IPS-18a (cell line): ENCODE data around the gene TMEM132C.
"Not testable (repeated sequence)": the region's sequence is repeated elsewhere in the genome, so short reads cannot be mapped to it uniquely, and the experiment has no call there.

Experiments used
- H3K27ac ChIP-seq: one replicate; pipeline ENCODE4 v1.5.1; 2013; ENCODE audit warnings: low read length
- H3K27me3 ChIP-seq: one replicate; pipeline ENCODE4 v1.6.1; 2013; ENCODE audit warnings: mild to moderate bottlenecking, low read length; ENCODE audit not compliant: control insufficient read depth, insufficient read depth
- H3K36me3 ChIP-seq: one replicate; pipeline ENCODE4 v1.6.1; 2013; ENCODE audit warnings: low read depth, low read length; ENCODE audit not compliant: control insufficient read depth
- H3K4me1 ChIP-seq: one replicate; pipeline ENCODE4 v1.6.1; 2013; ENCODE audit warnings: low read depth, low read length; ENCODE audit not compliant: control insufficient read depth
- H3K4me3 ChIP-seq: one replicate; pipeline ENCODE4 v1.5.1; 2013; ENCODE audit warnings: low read length
- H3K9ac ChIP-seq: one replicate; pipeline ENCODE4 v1.6.1; 2013; ENCODE audit warnings: mild to moderate bottlenecking, low read length, moderate library complexity
- H3K9me3 ChIP-seq: one replicate; pipeline ENCODE4 v1.6.1; 2013; ENCODE audit warnings: low read depth, low read length; ENCODE audit not compliant: control insufficient read depth

Gene TMEM132C

GRCh38 chr12:128603573-128604115 is 336.7 kb downstream of the TMEM132C start:
- Histone ChIP-seq H3K27ac (no peak overlapping the region), H3K36me3 (no peaks in the 10 kb centered on the region), H3K4me3 (no peak overlapping the region), H3K9me3 (peaks cover 18% of the 10 kb centered on the region), H3K4me1 (no peaks in the 10 kb centered on the region), H3K9ac (no peak overlapping the region), H3K27me3 (no peaks in the 10 kb centered on the region)

- not testable (repeated sequence) for H3K9ac ChIP-seq, H3K27ac ChIP-seq, H3K4me3 ChIP-seq, H3K4me1 ChIP-seq, H3K27me3 ChIP-seq, H3K36me3 ChIP-seq
- peaks cover 16% of the 10 kb centered on the region for H3K9me3 ChIP-seq
These were observed 337.2 kb downstream of the TMEM132C start for GRCh38 chr12:128604219-128604618.

GRCh38 chr12:128606051-128606450 is 339.1 kb downstream of the TMEM132C start:
- no peak overlapping the region for H3K9ac ChIP-seq
- no peaks in the 10 kb centered on the region for H3K4me1 ChIP-seq
- no peak overlapping the region for H3K4me3 ChIP-seq
- no peak overlapping the region for H3K27ac ChIP-seq
- H3K9me3 ChIP-seq = peaks cover 20% of the 10 kb centered on the region
- H3K36me3 ChIP-seq = no peaks in the 10 kb centered on the region
- H3K27me3 ChIP-seq = no peaks in the 10 kb centered on the region

GRCh38 chr12:128606538-128606937 is 339.6 kb downstream of the TMEM132C start:
- H3K9me3 ChIP-seq = peaks cover 20% of the 10 kb centered on the region
- no peak overlapping the region for H3K9ac ChIP-seq
- H3K36me3 ChIP-seq = no peaks in the 10 kb centered on the region
- H3K4me1 ChIP-seq = no peaks in the 10 kb centered on the region
- H3K27me3 ChIP-seq = no peaks in the 10 kb centered on the region
- no peak overlapping the region for H3K4me3 ChIP-seq
- no peak overlapping the region for H3K27ac ChIP-seq

GRCh38 chr12:128606970-128607369 is 340.0 kb downstream of the TMEM132C start:
- no peak overlapping the region for H3K9ac ChIP-seq
- H3K27ac ChIP-seq = no peak overlapping the region
- no peaks in the 10 kb centered on the region for H3K36me3 ChIP-seq
- H3K4me3 ChIP-seq = no peak overlapping the region
- peaks cover 20% of the 10 kb centered on the region for H3K9me3 ChIP-seq
- no peaks in the 10 kb centered on the region for H3K27me3 ChIP-seq
- H3K4me1 ChIP-seq = no peaks in the 10 kb centered on the region

GRCh38 chr12:128607641-128608040 is 340.7 kb downstream of the TMEM132C start:
- Histone ChIP-seq H3K36me3 (no peaks in the 10 kb centered on the region), H3K4me1 (no peaks in the 10 kb centered on the region), H3K27ac (no peak overlapping the region), H3K4me3 (no peak overlapping the region), H3K9ac (no peak overlapping the region), H3K9me3 (peaks cover 15% of the 10 kb centered on the region), H3K27me3 (no peaks in the 10 kb centered on the region)

- Histone ChIP-seq H3K9me3 (peaks cover 5% of the 10 kb centered on the region), H3K9ac (no peak overlapping the region), H3K27me3 (no peaks in the 10 kb centered on the region), H3K4me1 (no peaks in the 10 kb centered on the region), H3K4me3 (no peak overlapping the region), H3K27ac (no peak overlapping the region), H3K36me3 (no peaks in the 10 kb centered on the region)
These were observed 342.9 kb downstream of the TMEM132C start for GRCh38 chr12:128609861-128610260.

GRCh38 chr12:128611736-128612135 is 344.8 kb downstream of the TMEM132C start:
- Histone ChIP-seq H3K27ac (no peak overlapping the region), H3K9ac (no peak overlapping the region), H3K4me1 (no peaks in the 10 kb centered on the region), H3K36me3 (no peaks in the 10 kb centered on the region), H3K4me3 (no peak overlapping the region), H3K27me3 (no peaks in the 10 kb centered on the region), H3K9me3 (peaks cover 16% of the 10 kb centered on the region)

- H3K9me3 ChIP-seq = peaks cover 16% of the 10 kb centered on the region
- H3K27me3 ChIP-seq = no peaks in the 10 kb centered on the region
- H3K4me3 ChIP-seq = no peak overlapping the region
- no peak overlapping the region for H3K9ac ChIP-seq
- no peaks in the 10 kb centered on the region for H3K36me3 ChIP-seq
- no peaks in the 10 kb centered on the region for H3K4me1 ChIP-seq
- no peak overlapping the region for H3K27ac ChIP-seq
These were observed 345.3 kb downstream of the TMEM132C start for GRCh38 chr12:128612150-128612850.

- Histone ChIP-seq H3K9me3 (peaks cover 16% of the 10 kb centered on the region), H3K27me3 (no peaks in the 10 kb centered on the region), H3K9ac (no peak overlapping the region), H3K36me3 (no peaks in the 10 kb centered on the region), H3K4me3 (no peak overlapping the region), H3K4me1 (no peaks in the 10 kb centered on the region), H3K27ac (no peak overlapping the region)
These were observed 347.0 kb downstream of the TMEM132C start for GRCh38 chr12:128613837-128614590.

GRCh38 chr12:128617304-128617833 is 350.4 kb downstream of the TMEM132C start:
- Histone ChIP-seq H3K9me3 (peaks cover 11% of the 10 kb centered on the region), H3K9ac (no peak overlapping the region), H3K27me3 (no peaks in the 10 kb centered on the region), H3K36me3 (no peaks in the 10 kb centered on the region), H3K4me1 (no peaks in the 10 kb centered on the region), H3K4me3 (no peak overlapping the region), H3K27ac (no peak overlapping the region)
